HepG2 (cell line): ENCODE data around the gene GLYAT.

Experiments
- CSRNP1 ChIP-seq: sonication (generic); formaldehyde crosslinking; IDR thresholded peaks from 2 replicates; pipeline ENCODE4 v1.8.1; 2023; ENCODE audit warnings: mild to moderate bottlenecking, missing genetic modification reagents
- FOSL2 ChIP-seq: sonication (generic); formaldehyde crosslinking; IDR thresholded peaks from 2 replicates; pipeline ENCODE4 v1.4.0; 2020; ENCODE audit warnings: missing genetic modification reagents
- FOXA1 ChIP-seq, 2 experiments: fragments of 450-650 bp in 1 of 2; sonication (generic) in 1 of 2; formaldehyde crosslinking in 1 of 2; IDR thresholded peaks; 2 replicates each; pipeline versions ENCODE4 v1.4.0 to v1.6.1; 2016 to 2020; ENCODE audit warnings: missing genetic modification reagents in 1 of 2

- TF ChIP-seq CSRNP1 (CRISPR knock-in tag) (no peak), FOXA1 (IDR thresholded peaks at IDR 0.05) (no peak), FOXA1 (CRISPR knock-in tag; IDR thresholded peaks at IDR 0.05) (no peak), FOSL2 (CRISPR knock-in tag) (no peak)
Measured at GRCh38 chr11:58707767-58708166, 24.0 kb downstream of the GLYAT start.
